RKO (cell line): ENCODE results near the gene RNF114.

Source experiments
- DNase-seq: peaks from one replicate; pipeline ENCODE4 v3.0.0-alpha.2; 2016; ENCODE audit warnings: low spot score

Gene RNF114

DNA sequence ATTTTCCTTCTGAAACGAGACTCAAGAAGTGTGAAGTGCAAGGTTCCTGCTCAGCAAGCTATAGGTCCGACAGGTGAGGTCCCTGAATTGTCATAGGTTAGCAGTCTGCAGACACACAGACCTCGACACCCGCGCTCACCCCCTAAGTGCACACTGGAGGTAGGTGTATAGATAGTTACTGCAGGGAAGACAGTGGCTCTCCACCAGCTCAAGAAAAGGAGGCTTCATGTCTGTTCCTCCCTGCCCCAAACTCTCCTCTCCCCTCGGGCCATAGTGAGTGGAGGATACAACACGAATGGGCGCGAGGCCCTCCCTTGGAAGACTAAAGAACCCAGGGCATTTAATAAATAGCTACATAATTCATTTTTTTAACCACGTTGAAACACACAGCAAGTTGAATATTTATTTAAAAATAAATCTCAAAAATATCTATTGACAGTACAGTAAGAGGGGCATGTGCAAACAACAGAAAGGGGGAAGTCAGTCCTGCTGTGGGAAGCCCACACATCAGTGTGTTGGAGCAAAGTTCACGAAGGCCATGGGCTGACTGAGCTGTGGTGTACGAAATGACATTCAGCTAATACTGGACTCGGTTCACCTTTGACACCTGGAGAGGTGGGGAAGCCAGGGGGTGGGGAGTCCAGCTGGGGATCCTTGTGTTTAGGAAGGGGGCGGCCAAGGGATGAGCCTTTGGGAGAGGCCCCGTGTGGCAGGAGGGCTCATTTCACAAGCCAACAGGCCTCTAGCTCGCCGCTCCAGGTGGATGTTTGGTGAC lies 31.6 kb upstream of the RNF114 start:
- no peak for DNase-seq

DNA sequence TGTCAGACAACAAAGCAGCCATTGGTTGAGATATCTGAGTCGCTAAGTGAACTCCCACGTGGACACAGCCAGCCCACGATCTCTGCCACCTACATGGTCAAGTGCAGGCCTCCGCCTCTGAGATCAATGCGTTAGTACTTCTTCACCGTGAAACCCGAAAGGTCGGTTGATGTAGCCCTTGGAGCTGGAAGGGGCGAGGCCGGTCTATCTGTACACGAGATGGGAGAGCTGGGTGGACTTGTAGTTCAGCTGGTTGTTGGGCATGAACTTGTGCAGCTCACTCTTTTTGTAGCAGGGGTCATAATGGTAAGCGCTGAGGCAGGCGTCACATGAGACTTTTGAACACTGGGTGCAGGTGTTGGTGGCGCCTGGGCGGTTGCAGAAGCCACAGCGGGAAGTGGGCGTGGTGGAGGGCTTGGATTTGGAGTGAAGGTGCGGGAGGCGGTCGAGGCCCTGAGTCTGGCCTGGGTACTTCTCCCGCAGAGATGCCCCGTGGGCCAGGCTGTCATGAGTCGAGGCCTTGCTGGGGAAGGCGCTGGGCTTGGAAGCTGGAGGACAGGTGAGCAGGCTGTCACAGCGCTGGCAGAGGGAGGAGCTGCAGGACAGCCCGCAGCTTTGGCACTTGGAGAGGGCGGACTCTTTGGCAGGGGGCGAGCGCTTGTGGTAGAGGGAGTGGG lies 30.6 kb upstream of the RNF114 start:
- DNase-seq: no peak

- DNase-seq: no peak
These were observed 30.0 kb upstream of the RNF114 start for GRCh38 chr20:49906101-49906604.

- DNase-seq: no peak
These were observed 29.5 kb upstream of the RNF114 start for GRCh38 chr20:49906615-49907154.

DNA sequence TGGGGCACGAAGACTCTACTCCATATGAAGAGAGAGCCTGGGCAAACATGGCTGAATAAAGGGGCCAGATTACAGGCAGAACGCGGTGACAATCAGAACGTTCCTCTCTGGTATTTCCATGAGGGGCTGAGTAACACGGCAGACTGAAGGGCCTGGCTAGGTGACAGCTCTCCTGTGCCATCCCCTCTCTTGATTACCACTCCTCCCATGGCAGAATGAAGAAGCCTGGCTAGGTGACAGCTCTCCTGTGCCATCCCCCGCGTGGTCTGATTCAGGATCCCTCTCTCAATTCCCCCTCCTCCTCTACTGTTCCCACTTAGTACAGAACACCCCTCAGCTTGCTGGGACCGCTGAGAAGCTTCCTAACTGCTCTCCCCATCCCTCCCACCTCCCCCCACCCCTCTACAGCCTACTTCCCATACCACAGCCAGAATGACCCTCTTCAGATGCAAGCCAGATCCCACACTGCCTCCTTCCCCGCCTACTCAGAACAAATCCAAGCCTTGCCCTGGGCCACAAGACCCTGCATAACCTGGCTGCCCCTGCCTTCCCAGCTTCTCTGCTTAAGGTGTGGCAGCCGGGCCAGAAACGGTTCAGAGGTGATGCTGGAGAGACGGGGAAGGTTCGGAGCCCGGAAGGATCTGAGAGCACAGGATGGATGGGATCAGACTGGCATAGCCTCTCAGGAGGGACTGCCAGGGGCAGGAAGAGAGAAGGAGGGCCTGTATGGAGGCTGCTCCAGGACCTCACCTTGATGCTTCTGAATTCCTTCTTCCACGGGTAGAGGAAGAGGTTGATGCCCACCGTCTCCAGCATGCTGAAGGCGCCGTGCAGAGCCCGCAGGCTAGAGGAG lies 28.6 kb upstream of the RNF114 start:
- DNase-seq: no peak

DNA sequence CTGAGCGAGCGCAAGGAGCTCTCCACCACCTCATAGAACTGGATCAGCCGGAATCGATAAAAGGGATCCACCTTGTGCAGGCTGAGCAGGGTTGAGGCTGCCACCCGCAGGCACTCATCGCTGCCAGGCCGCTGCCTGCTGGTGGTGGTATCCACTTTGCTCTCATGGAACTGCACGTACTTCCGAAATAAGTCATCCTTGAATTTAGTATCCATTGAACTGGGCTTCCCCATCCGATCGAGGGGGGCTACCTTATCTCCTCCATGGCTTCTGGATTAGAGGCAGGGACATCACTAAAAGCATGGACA lies 28.0 kb upstream of the RNF114 start:
- DNase-seq: no peak

- no peak for DNase-seq
These were observed 26.5 kb upstream of the RNF114 start for GRCh38 chr20:49909499-49910339.

GRCh38 chr20:49910340-49910706 lies 25.9 kb upstream of the RNF114 start:
- no peak for DNase-seq

- DNase-seq: peak; percentile 60
These were observed 22.7 kb upstream of the RNF114 start for GRCh38 chr20:49913399-49914047.

GRCh38 chr20:49914310-49915117 lies 21.7 kb upstream of the RNF114 start:
- DNase-seq: peak; percentile 79

GRCh38 chr20:49915118-49915379 lies 21.1 kb upstream of the RNF114 start:
- DNase-seq: no peak

GRCh38 chr20:49915380-49916145 lies 20.6 kb upstream of the RNF114 start, which contains the start of gene SPATA2:
Gene SPATA2 (minus strand): TSS chr20:49915529. CDS start chr20:49908490, 7,039 bp downstream.
- DNase-seq: peak; percentile 96

DNA sequence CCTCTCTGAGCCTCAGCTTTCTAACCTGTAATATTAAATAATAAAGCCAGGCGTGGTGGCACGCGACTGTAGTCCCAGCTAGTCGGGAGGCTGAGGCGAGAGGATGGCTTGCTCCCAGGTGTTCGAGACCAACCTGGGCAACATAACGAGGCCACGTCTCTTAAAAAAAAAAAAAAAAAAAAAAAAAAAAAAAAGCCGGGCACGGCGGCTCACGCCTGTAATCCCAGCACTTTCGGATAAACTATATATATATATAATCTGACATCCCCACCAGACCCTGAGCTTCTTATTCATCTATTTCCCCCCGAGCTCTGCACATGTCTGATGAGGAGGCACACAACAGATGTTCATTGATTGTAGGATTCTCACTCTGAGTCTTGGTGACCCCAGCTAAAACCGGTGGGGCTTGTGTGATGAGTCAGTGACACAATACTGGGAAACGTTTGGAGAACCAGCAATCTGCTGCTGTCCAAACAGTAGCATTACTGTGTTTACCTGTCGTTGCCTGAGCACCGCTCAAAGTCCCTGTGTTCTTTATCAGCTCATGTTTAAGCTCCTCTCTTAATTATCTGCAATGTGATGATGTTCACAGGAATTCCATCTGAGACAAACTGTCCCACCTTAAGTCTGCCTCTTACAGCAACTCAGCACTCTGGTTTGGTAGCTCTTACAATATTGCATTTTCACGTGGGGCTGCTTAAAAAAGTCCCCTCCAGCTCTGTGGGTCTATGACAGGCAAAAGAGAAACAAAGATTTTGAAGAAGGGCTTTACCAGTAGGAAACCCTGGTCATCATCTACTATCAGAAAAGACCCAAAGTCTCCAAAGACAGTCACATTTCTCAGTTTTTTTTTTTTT lies 19.8 kb upstream of the RNF114 start:
- peak; percentile 65 for DNase-seq

DNA sequence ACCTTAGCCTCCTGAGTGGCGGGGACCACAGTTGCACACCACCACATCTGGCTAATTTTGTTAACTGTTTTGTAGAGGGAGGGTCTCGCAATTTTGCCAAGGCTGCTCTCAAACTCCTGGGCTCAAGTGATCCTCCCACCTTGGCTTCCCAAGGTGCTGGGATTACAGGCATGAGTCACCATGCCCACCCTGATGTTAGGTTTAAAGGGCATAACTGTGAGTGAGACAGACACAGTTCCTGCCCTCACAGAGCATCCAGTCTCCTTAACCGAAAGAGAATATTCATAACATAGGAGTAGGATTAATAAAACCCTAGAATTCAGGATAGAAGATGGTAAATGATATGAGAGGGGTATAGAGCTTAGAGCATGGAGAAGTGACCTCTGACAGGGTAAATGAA lies 17.8 kb upstream of the RNF114 start:
- DNase-seq: no peak

DNA sequence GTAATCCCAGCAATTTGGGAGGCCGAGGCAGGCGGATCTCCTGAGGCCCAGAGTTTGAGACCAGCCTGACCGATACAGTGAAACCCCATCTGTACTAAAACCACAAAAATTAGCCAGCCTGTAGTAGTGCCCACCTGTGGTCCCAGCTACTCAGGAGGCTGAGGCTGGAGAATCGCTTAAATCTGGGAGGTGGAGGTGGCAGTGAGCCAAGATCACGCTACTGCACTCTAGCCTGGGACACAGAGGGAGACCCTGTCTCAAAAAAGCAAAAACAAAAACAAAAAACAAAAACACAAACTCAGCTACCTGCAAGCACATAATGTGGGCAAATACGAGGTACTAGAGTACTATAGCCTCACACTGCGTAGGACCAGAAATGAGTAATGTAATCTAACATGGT lies 17.2 kb upstream of the RNF114 start:
- DNase-seq: no peak

DNA sequence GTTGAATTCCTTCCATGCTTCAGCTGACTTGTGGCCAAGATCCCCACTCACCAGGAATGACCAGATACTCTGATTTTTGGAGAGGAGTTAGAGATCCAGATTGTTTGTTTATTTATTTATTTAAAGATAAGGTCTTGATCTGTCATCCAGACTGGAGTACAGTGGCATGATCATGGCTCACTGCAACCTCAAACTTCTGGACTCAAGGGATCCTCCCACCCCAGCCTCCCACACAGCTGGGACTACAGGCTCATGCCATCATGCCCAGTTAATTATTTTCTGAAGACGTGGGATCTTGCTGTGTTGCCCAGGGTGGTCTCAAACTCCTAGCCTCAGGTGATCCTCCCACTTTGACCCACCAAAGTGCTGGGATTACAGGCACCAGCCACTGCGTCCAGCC lies 16.7 kb upstream of the RNF114 start:
- no peak for DNase-seq

- no peak for DNase-seq
These were observed 11.9 kb upstream of the RNF114 start for GRCh38 chr20:49924247-49924646.

DNA sequence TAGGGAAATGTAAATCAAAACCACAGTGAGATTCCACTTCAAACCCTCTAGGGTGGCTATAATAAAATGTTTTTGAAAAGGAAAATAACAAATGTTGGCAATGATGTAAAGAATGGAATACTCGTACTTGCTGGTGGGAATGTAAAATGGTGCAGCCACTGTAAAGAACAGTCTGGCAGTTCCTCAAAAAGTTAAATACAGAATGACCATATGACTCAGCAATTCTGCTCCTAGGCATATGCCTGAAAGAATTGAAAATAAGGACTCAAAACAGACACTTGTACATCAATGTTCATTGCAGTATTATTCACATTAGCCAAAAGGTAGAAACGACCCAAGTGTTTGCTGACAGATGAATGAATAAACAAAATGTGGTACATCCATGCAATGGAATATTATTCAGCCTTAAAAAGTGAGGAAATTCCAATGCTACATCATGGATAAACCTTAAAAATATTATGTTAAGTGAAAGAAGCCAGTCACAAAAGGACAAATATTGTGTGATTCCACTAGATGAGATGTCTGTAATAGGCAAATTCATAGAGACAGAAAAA lies 10.2 kb upstream of the RNF114 start:
- DNase-seq: no peak
